ENCODE results near the gene DPYSL4. TPM values are rescaled to one million over a fixed set of nuclear protein-coding genes. Genes with fewer than 3 reads are reported as not detected.

DPYSL4 gene
- total and polyA plus RNA-seq, 12 donors = 0.42 to 7.6 (median 3.2) TPM

DNA sequence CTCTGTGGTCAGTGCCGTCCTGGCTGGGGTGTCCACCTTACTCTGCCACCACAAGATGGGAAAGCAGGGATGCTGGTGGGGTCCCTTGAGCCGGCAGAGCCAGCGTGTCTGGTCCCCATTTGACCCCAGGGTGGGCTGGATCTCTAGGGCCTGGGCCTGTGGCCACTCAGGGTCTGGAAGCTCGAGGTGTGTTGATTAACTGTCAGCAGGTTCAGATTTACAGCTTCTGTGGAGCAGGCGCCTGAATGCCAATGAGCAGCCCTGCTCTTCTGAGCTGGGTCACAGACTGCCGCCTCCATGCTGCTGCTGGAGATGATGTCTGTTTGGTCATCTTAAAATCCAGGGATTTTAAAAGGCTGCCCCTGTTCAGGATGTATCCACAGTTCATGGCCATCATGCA is 11.3 kb upstream of the DPYSL4 start:
- DNase-seq = no peak
- Histone ChIP-seq H3K9me3 (replicated peaks in 1 of 3) (no peaks in the 10 kb centered on the region), H3K27ac (no peak overlapping the region), H3K36me3 (replicated peaks in 1 of 2) (no peaks in the 10 kb centered on the region), H3K4me1 (replicated peaks in 1 of 2) (no peaks in the 10 kb centered on the region), H3K27me3 (no peaks in the 10 kb centered on the region), H3K4me3 (no peak overlapping the region)
- WGBS, 4 donors = 34 to 52% (median 49%) methylated on average over 3 to 6 of the region's 6 CpGs
- intact Hi-C loops (cut with DNase I) = no loop called here
- TF ChIP-seq, protein P1, sequence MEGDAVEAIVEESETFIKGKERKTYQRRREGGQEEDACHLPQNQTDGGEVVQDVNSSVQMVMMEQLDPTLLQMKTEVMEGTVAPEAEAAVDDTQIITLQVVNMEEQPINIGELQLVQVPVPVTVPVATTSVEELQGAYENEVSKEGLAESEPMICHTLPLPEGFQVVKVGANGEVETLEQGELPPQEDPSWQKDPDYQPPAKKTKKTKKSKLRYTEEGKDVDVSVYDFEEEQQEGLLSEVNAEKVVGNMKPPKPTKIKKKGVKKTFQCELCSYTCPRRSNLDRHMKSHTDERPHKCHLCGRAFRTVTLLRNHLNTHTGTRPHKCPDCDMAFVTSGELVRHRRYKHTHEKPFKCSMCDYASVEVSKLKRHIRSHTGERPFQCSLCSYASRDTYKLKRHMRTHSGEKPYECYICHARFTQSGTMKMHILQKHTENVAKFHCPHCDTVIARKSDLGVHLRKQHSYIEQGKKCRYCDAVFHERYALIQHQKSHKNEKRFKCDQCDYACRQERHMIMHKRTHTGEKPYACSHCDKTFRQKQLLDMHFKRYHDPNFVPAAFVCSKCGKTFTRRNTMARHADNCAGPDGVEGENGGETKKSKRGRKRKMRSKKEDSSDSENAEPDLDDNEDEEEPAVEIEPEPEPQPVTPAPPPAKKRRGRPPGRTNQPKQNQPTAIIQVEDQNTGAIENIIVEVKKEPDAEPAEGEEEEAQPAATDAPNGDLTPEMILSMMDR (IDR thresholded peaks at IDR 0.05) = no peak
- TF ChIP-seq POLR2A (IDR thresholded peaks at IDR 0.05) = no peak

DNA sequence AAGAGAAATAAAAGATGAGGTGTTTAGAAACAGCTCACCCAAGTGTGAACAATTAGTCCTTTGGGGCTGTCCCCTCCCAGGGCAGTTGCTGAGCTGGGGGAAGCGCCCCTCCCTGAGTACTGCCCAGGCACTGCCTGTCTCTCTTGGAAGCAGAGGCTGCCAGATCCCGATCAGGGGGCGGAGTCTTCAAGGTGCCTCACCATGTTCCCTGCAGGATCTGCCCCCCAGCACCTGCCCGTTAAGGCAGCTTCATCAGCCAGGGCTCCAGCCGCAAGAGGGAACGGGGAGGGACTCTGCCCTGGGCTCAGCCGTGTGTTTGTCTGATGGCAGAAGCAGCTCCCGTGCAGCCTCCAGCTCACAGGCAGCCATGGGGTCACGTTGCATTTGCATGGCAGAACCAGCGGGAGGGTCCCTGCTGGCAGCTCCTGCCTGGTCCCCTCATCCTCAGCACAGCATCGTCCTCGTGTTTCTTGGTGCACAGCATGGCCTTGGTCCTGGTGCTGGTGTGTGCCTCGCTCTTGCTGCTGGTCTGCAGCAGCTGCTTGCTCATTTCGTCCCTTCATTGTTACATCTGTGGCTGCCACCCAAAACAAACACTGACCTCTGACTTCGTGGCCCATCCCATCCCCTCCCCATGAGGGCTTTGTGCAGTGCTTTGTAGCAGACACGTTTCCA is 10.7 kb upstream of the DPYSL4 start:
- H3K27ac ChIP-seq = no peak overlapping the region
- TF ChIP-seq POLR2A (IDR thresholded peaks at IDR 0.05) = no peak
- no peaks in the 10 kb centered on the region for H3K27me3 ChIP-seq
- no peaks in the 10 kb centered on the region for H3K36me3 ChIP-seq (replicated peaks in 1 of 2)
- H3K9me3 ChIP-seq (replicated peaks in 1 of 3) = no peaks in the 10 kb centered on the region
- WGBS, 4 donors = 10 to 15% (median 12%) methylated on average over 4 to 16 of the region's 16 CpGs
- H3K4me1 ChIP-seq (replicated peaks in 1 of 2) = no peaks in the 10 kb centered on the region
- H3K4me3 ChIP-seq = no peak overlapping the region
- intact Hi-C loops (cut with DNase I) = no loop called here
- peak in 1 of 7 donors; percentile 68 for DNase-seq

DNA sequence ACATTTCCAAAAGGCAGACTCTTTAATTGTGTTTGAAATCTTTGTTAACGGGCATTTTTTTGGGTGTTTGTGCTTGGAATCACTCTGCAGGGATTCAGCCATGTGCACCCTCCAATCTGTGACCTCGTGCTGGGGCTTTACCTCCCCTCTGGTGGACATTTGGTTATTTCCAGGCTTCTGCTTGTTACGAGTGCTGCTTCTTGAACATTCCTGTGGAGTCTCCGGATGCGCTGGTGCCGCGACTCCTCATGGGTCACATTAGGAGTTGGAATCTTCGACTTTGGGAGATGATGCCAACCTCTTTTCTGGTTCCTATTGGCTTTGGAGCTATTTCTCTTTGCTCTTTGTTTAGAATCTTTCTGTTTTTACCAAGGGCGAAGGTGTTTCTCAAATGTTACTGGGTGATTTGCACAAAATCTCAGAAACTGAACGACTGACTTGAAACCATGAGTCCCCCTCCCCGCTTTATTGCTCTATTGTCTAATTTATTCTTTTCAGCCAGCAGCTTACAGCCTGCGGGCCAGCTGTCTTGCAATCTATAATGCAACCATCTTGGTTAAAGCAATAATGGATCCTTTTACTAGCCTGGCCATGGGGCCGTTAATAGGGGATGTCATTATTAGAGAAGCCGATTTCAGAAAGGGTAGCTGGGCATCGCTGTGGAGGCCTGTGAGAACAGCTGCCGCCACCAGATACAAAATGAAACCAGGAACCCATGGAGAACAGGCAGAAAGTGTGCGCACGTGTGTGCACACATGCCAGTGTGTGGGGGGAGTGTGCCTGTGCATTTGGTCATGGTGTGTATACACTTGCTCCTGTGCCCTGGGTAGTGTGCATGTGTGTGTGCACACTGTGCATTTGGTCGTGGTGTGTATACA is 9.9 kb upstream of the DPYSL4 start:
- DNase-seq = no peak

DNA sequence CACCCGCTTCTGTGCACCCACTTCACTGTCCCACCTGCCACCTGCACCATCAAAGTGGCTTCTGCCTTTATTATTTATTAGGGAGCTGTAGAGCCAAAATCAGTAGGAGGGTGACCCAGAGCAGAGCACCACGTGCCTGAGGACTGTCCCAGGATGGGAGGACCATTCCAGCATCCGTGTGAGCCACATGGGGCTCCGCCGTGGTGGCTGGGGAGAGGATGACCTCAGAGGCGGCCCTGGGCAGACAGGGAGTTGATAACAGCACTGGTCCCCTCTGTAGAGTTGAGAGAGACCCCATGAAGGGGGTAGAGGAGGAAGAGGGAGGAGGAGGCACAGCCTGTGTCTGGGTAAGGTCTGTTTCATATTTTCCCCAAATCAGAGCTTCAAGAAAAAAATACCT is 8.7 kb upstream of the DPYSL4 start:
- no peaks in the 10 kb centered on the region for H3K27me3 ChIP-seq
- intact Hi-C loops (cut with DNase I) = no loop called here
- no peaks in the 10 kb centered on the region for H3K36me3 ChIP-seq (replicated peaks in 1 of 2)
- no peak overlapping the region for H3K4me3 ChIP-seq
- no peak for TF ChIP-seq POLR2A (IDR thresholded peaks at IDR 0.05)
- TF ChIP-seq, protein P1 (IDR thresholded peaks at IDR 0.05) = no peak
- no peak overlapping the region for H3K27ac ChIP-seq
- no peak for DNase-seq
- H3K9me3 ChIP-seq (replicated peaks in 1 of 3) = no peaks in the 10 kb centered on the region
- 69 to 73% (median 72%) methylated on average over 6 of the region's 6 CpGs for WGBS, 4 donors
- H3K4me1 ChIP-seq (replicated peaks in 1 of 2) = no peaks in the 10 kb centered on the region

More for the DNA sequence above, 9.9 kb upstream of the DPYSL4 start:
- intact Hi-C loops (cut with DNase I) = no loop called here
- WGBS, 4 donors = 63 to 69% (median 65%) methylated on average over 18 to 19 of the region's 19 CpGs
- no peak overlapping the region for H3K4me3 ChIP-seq
- TF ChIP-seq, protein P1 (IDR thresholded peaks at IDR 0.05) = no peak
- no peak for TF ChIP-seq POLR2A (IDR thresholded peaks at IDR 0.05)
- no peaks in the 10 kb centered on the region for H3K4me1 ChIP-seq (replicated peaks in 1 of 2)
- H3K36me3 ChIP-seq (replicated peaks in 1 of 2) = no peaks in the 10 kb centered on the region
- H3K27me3 ChIP-seq = no peaks in the 10 kb centered on the region
- no peak overlapping the region for H3K27ac ChIP-seq
- H3K9me3 ChIP-seq (replicated peaks in 1 of 3) = no peaks in the 10 kb centered on the region

All from adrenal gland (tissue), 12 donors.